ENCODE data around the gene CHMP4A. TPM values are rescaled to one million over a fixed set of nuclear protein-coding genes. Genes with fewer than 3 reads are reported as not detected.

The CHMP4A gene
- total and polyA plus RNA-seq, 2 of the 13 experiments (the other 11 are each of a cell fraction or from before 2014, with no cell fraction given) = 83.6 to 113 TPM

GRCh38 chr14:24212924-24213865 lies at the start of gene CHMP4A (continued):
- TF ChIP-seq ZNF747 (CRISPR knock-in tag; IDR thresholded peaks at IDR 0.05; ENCODE audit: borderline replicate concordance) (peak; percentile 98), MXD3 (CRISPR knock-in tag; IDR thresholded peaks at IDR 0.05) (peak; percentile 99), ZFP36L2 (CRISPR knock-in tag; IDR thresholded peaks at IDR 0.05) (peak; percentile 78; the same call in 1 of the 2 replicates), E2F2 (CRISPR knock-in tag; IDR thresholded peaks at IDR 0.05; ENCODE audit: borderline replicate concordance) (peak; percentile 99), MLLT10 (CRISPR knock-in tag; IDR thresholded peaks at IDR 0.05) (no peak), ATF3 (CRISPR knock-in tag; IDR thresholded peaks at IDR 0.05) (peak; percentile 70; the same call in 1 of the 2 replicates), KAT8 (CRISPR knock-in tag; IDR thresholded peaks at IDR 0.05) (peak; percentile 100), ZSCAN20 (CRISPR knock-in tag; IDR thresholded peaks at IDR 0.05; ENCODE audit: borderline replicate concordance) (peak; percentile 92; the same call in 1 of the 2 replicates), PAWR (CRISPR knock-in tag; IDR thresholded peaks at IDR 0.05; ENCODE audit: borderline replicate concordance) (peak; percentile 98; the same call in 1 of the 2 replicates), REPIN1 (CRISPR knock-in tag; IDR thresholded peaks at IDR 0.05; ENCODE audit: borderline replicate concordance, low read depth) (peak; percentile 95), SYNCRIP (IDR thresholded peaks at IDR 0.05; ENCODE audit: insufficient read depth, low read depth, low read length) (no peak), ZNF547 (CRISPR knock-in tag; IDR thresholded peaks at IDR 0.05) (peak; percentile 98), TARDBP (CRISPR knock-in tag; IDR thresholded peaks at IDR 0.05) (peak; percentile 99), BCLAF1 (IDR thresholded peaks at IDR 0.05) (no peak), ZNF18 (CRISPR knock-in tag; IDR thresholded peaks at IDR 0.05; ENCODE audit: insufficient replicate concordance) (peak; percentile 7), THAP8 (CRISPR knock-in tag; IDR thresholded peaks at IDR 0.05; ENCODE audit: borderline replicate concordance) (no peak; the same call in 1 of the 2 replicates), ZFP41 (CRISPR knock-in tag; IDR thresholded peaks at IDR 0.05; ENCODE audit: borderline replicate concordance) (peak; percentile 94), NCOR1 (IDR thresholded peaks at IDR 0.05; ENCODE audit: borderline replicate concordance, low read length) (peak; percentile 74; the same call in 1 of the 2 replicates), ZSCAN31 (CRISPR knock-in tag; IDR thresholded peaks at IDR 0.05; ENCODE audit: low read depth) (peak; percentile 96), KDM5A (IDR thresholded peaks at IDR 0.05; ENCODE audit: borderline replicate concordance, low read length) (peak; percentile 98), PHF21A (CRISPR knock-in tag; IDR thresholded peaks at IDR 0.05) (no peak)

Measured in HepG2 (cell line).